Measurements from ENCODE around the gene SLC35F4.

SLC35F4 gene

DNA sequence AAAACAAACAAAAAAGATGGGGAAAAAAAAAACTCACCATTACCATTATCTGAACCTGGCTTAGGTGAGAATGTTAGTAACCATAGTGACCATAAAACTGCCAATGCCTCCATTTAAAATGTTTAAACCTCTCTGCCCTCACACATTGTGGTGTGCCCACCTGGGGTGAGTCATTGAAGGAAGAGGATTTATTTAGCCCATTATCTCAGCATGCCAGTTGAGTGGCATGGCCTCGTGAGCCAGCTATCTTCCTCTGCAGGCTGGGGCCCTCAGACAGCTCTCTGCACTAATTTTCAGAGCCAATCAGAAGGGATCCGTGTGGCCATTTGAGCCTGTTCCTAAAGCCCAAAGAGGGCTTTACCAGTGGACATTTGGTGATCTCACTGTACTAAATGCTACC lies 290.4 kb downstream of the SLC35F4 start:
- no peaks in the 10 kb centered on the region for H3K27me3 ChIP-seq (ENCODE audit: insufficient read depth, low read length, poor library complexity, severe bottlenecking)
- no peaks in the 10 kb centered on the region for H3K9me3 ChIP-seq (ENCODE audit: insufficient read depth, low read depth, low read length)
- no peaks in the 10 kb centered on the region for H3F3A ChIP-seq (ENCODE audit: low read depth)
- H3K9me2 ChIP-seq (replicated peaks; ENCODE audit: low read depth, low read length), result no peaks in the 10 kb centered on the region
- H3K4me3 ChIP-seq (ENCODE audit: low read length, poor library complexity, severe bottlenecking), result no peak overlapping the region
- H4K20me1 ChIP-seq (ENCODE audit: insufficient read depth, low read length, poor library complexity, severe bottlenecking), result no peaks in the 10 kb centered on the region
- no peaks in the 10 kb centered on the region for H3K36me3 ChIP-seq (ENCODE audit: insufficient read depth, low read length)
- no peaks in the 10 kb centered on the region for H3K4me1 ChIP-seq (ENCODE audit: insufficient read depth, low read length, poor library complexity, severe bottlenecking)
- no peaks in the 10 kb centered on the region for H3K79me2 ChIP-seq (ENCODE audit: insufficient read depth, low read length)
- TF ChIP-seq EZH2phosphoT487 (IDR thresholded peaks at IDR 0.05; ENCODE audit: borderline replicate concordance), result no peak
- H3K9ac ChIP-seq (ENCODE audit: low read depth, low read length, poor library complexity, severe bottlenecking), result no peak overlapping the region
- no peak overlapping the region for H2AFZ ChIP-seq (ENCODE audit: low read length)
- H3K4me2 ChIP-seq (ENCODE audit: low read depth, low read length, poor library complexity, severe bottlenecking), result no peak overlapping the region

DNA sequence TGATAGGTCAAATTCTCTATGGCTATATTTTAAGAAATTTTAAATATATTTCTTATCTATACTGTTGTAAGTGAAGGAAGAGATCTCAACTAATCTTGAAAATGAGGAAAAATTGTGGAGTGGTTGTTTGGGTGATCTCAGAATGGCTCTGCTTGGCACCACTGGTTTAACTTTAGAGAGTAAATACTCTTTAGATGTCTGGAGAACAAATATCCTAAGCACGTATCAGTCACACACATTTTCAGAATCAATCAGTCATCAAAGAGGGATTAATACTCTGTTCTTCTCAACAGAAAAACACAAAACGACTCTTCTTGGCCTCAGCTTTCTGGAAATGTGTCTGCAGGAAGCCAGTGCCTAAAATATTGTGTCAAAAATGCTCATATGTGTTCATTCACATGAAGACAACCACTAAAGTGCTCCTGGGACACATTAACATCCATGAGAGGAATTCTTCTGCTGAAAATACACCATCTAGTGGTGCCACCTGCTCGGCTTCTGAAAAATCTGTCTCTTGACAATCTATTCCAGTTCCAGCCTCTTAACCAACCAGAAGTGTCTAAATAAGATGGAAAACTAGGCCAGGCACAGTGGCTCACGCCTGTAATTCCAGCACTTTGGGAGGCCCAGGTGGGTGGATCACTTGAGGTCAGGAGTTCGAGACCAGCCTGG lies 291.1 kb downstream of the SLC35F4 start:
- no peaks in the 10 kb centered on the region for H3K27me3 ChIP-seq (ENCODE audit: insufficient read depth, low read length, poor library complexity, severe bottlenecking)
- no peaks in the 10 kb centered on the region for H4K20me1 ChIP-seq (ENCODE audit: insufficient read depth, low read length, poor library complexity, severe bottlenecking)
- H3K79me2 ChIP-seq (ENCODE audit: insufficient read depth, low read length), result no peaks in the 10 kb centered on the region
- no peak overlapping the region for H3K9ac ChIP-seq (ENCODE audit: low read depth, low read length, poor library complexity, severe bottlenecking)
- no peaks in the 10 kb centered on the region for H3F3A ChIP-seq (ENCODE audit: low read depth)
- no peak for TF ChIP-seq EZH2phosphoT487 (IDR thresholded peaks at IDR 0.05; ENCODE audit: borderline replicate concordance)
- TF ChIP-seq, protein P1, sequence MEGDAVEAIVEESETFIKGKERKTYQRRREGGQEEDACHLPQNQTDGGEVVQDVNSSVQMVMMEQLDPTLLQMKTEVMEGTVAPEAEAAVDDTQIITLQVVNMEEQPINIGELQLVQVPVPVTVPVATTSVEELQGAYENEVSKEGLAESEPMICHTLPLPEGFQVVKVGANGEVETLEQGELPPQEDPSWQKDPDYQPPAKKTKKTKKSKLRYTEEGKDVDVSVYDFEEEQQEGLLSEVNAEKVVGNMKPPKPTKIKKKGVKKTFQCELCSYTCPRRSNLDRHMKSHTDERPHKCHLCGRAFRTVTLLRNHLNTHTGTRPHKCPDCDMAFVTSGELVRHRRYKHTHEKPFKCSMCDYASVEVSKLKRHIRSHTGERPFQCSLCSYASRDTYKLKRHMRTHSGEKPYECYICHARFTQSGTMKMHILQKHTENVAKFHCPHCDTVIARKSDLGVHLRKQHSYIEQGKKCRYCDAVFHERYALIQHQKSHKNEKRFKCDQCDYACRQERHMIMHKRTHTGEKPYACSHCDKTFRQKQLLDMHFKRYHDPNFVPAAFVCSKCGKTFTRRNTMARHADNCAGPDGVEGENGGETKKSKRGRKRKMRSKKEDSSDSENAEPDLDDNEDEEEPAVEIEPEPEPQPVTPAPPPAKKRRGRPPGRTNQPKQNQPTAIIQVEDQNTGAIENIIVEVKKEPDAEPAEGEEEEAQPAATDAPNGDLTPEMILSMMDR (conservative IDR thresholded peaks at IDR 0.05; ENCODE audit: low read length), result no peak
- H2AFZ ChIP-seq (ENCODE audit: low read length), result no peak overlapping the region
- H3K4me2 ChIP-seq (ENCODE audit: low read depth, low read length, poor library complexity, severe bottlenecking), result no peak overlapping the region
- H3K4me3 ChIP-seq (ENCODE audit: low read length, poor library complexity, severe bottlenecking), result no peak overlapping the region
- H3K36me3 ChIP-seq (ENCODE audit: insufficient read depth, low read length), result no peaks in the 10 kb centered on the region
- no peaks in the 10 kb centered on the region for H3K9me3 ChIP-seq (ENCODE audit: insufficient read depth, low read depth, low read length)
- no peaks in the 10 kb centered on the region for H3K9me2 ChIP-seq (replicated peaks; ENCODE audit: low read depth, low read length)
- no peaks in the 10 kb centered on the region for H3K4me1 ChIP-seq (ENCODE audit: insufficient read depth, low read length, poor library complexity, severe bottlenecking)

DNA sequence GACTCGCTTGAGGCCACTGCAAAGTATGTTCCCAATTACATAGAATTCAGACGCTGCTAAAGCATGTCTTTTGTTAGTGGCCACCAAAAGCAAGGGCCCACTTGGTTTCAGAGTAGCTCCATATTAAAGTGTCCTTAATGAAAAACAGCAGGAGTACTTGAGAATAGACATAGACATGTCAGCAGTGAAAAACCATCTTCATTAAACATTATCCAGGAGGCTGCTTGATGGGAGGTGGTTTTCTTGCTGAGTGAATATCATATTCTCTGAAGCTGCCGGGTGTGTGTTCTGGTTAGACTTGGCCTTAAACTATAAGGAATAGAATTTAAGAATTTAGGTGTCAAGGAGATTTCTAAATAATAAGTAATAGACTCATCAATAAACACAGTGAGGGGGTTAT lies 292.7 kb downstream of the SLC35F4 start:
- no peaks in the 10 kb centered on the region for H3K79me2 ChIP-seq (ENCODE audit: insufficient read depth, low read length)
- H4K20me1 ChIP-seq (ENCODE audit: insufficient read depth, low read length, poor library complexity, severe bottlenecking), result no peaks in the 10 kb centered on the region
- no peak overlapping the region for H3K4me3 ChIP-seq (ENCODE audit: low read length, poor library complexity, severe bottlenecking)
- H3K27me3 ChIP-seq (ENCODE audit: insufficient read depth, low read length, poor library complexity, severe bottlenecking), result no peaks in the 10 kb centered on the region
- H3K36me3 ChIP-seq (ENCODE audit: insufficient read depth, low read length), result no peaks in the 10 kb centered on the region
- TF ChIP-seq EZH2phosphoT487 (IDR thresholded peaks at IDR 0.05; ENCODE audit: borderline replicate concordance), result no peak
- TF ChIP-seq, protein P1 (conservative IDR thresholded peaks at IDR 0.05; ENCODE audit: low read length), result no peak
- no peak overlapping the region for H2AFZ ChIP-seq (ENCODE audit: low read length)
- H3F3A ChIP-seq (ENCODE audit: low read depth), result no peaks in the 10 kb centered on the region
- H3K9ac ChIP-seq (ENCODE audit: low read depth, low read length, poor library complexity, severe bottlenecking), result no peak overlapping the region
- H3K4me2 ChIP-seq (ENCODE audit: low read depth, low read length, poor library complexity, severe bottlenecking), result no peak overlapping the region
- H3K9me2 ChIP-seq (replicated peaks; ENCODE audit: low read depth, low read length), result no peaks in the 10 kb centered on the region
- no peaks in the 10 kb centered on the region for H3K4me1 ChIP-seq (ENCODE audit: insufficient read depth, low read length, poor library complexity, severe bottlenecking)
- H3K9me3 ChIP-seq (ENCODE audit: insufficient read depth, low read depth, low read length), result no peaks in the 10 kb centered on the region

DNA sequence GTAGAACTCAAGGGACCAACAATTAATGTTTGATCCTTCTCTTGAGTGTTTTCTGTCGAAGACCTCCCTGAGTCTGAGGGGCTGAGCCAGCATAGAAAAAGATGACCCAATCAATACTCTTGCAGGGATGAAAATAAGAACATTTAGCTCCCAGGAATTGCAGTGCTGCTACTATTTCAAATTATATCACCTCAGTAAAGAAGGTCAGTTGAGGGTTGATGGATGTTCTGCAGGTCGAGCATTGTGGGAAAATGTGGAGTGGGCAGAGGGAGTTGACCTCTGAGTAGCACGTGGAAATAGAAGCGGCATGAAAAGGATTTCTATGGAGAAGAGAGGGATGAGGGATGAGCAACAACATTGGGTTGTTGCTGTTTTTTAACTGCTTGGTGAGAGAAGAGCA lies 297.3 kb downstream of the SLC35F4 start:
- Histone ChIP-seq H3K9me3 (ENCODE audit: insufficient read depth, low read depth, low read length) (no peaks in the 10 kb centered on the region), H3K36me3 (ENCODE audit: insufficient read depth, low read length) (no peaks in the 10 kb centered on the region), H3K9me2 (replicated peaks; ENCODE audit: low read depth, low read length) (no peaks in the 10 kb centered on the region), H3K9ac (ENCODE audit: low read depth, low read length, poor library complexity, severe bottlenecking) (no peak overlapping the region), H3K4me1 (ENCODE audit: insufficient read depth, low read length, poor library complexity, severe bottlenecking) (no peaks in the 10 kb centered on the region), H3K27me3 (ENCODE audit: insufficient read depth, low read length, poor library complexity, severe bottlenecking) (no peaks in the 10 kb centered on the region), H3K4me3 (ENCODE audit: low read length, poor library complexity, severe bottlenecking) (no peak overlapping the region), H3K4me2 (ENCODE audit: low read depth, low read length, poor library complexity, severe bottlenecking) (no peak overlapping the region), H2AFZ (ENCODE audit: low read length) (no peak overlapping the region), H4K20me1 (ENCODE audit: insufficient read depth, low read length, poor library complexity, severe bottlenecking) (no peaks in the 10 kb centered on the region), H3F3A (ENCODE audit: low read depth) (no peaks in the 10 kb centered on the region), H3K79me2 (ENCODE audit: insufficient read depth, low read length) (no peaks in the 10 kb centered on the region)
- TF ChIP-seq EZH2phosphoT487 (IDR thresholded peaks at IDR 0.05; ENCODE audit: borderline replicate concordance), result no peak
- TF ChIP-seq, protein P1 (conservative IDR thresholded peaks at IDR 0.05; ENCODE audit: low read length), result no peak
